ENCODE results near the gene C12orf56.

C12orf56 gene, protein sequence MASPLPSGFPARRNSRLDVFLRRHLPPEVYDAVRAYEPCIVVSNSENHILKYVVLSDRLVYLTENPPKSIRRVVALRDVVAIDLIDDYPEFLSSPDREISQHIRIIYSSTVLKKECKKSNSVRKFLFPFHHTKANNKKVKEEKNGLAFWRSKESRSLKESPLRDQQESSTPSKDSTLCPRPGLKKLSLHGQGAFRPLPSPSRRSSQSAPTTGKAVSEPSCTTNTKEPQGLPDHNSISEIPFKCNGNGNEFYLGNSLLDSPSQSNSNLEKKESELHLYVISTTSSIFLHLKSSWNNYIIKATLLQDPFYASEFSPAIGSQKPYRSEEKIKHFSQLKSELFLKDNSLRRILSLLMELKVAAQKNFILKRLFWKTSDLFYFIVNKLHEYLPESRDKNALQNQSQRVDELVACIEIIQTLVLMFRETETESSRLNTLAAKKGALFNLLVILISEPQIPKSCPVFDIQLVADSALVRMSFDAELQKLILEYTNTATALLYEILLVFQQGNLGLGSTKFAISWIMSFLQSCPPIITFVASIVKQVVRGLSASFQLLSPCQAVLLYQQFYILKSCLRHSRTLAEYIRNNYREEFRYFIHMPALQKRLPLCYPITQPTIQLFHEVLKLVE

GRCh38 chr12:64390275-64390851 lies at the start of gene C12orf56:
Gene C12orf56 (minus strand): TSS chr12:64390758. CDS start chr12:64390565, 193 bp downstream.
- H3K4me3 ChIP-seq (replicated peaks; ENCODE audit: low read depth, low read length): peak within 1 kb of the TSS; percentile 38
- no peak for TF ChIP-seq CTCF (IDR thresholded peaks at IDR 0.05; ENCODE audit: low read length, missing control alignments)
- no peak for DNase-seq (ENCODE audit: low read depth)

DNA sequence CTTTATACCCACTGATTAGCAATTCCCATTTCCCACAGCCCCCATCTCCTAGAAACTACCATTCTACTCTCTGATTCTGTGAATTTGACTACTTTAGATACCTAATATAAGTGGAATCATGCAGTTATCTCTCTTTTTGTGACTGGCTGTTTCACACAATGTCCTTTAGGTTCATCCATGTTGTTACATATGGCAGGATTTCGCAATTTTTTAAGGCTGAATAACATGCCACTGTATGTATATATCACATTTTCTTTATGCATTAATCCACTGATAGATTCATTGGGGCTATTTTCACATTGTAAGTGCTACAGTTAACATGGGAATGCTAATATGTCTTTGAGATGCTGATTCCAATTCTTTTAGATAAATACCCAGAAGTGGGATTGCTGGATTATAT lies 49.5 kb upstream of the C12orf56 start:
- DNase-seq (ENCODE audit: low read depth): no peak
- no peak for TF ChIP-seq CTCF (IDR thresholded peaks at IDR 0.05; ENCODE audit: low read length, missing control alignments)
- no peak overlapping the region for H3K4me3 ChIP-seq (replicated peaks; ENCODE audit: low read depth, low read length)

DNA sequence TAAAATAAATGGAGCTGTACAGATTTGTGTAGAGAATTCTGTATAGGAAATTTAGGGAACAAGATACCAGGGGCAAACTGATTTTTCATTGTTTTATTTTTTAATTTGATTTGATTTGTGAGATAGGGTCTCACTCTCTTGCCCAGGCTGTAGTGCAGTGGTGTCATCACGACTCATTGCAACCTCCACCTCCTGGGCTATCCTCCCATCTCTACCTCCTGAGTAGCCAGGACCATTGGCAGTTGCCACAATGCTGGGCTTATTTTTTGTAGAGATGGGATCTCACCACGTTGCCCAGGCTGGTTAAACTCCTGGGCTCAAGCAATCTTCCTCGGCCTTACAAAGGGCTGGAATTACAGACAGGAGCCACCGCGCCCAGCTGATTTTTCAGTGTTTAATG lies 43.4 kb upstream of the C12orf56 start:
- H3K4me3 ChIP-seq (replicated peaks; ENCODE audit: low read depth, low read length): no peak overlapping the region
- DNase-seq (ENCODE audit: low read depth): no peak
- TF ChIP-seq CTCF (IDR thresholded peaks at IDR 0.05; ENCODE audit: low read length, missing control alignments): no peak

DNA sequence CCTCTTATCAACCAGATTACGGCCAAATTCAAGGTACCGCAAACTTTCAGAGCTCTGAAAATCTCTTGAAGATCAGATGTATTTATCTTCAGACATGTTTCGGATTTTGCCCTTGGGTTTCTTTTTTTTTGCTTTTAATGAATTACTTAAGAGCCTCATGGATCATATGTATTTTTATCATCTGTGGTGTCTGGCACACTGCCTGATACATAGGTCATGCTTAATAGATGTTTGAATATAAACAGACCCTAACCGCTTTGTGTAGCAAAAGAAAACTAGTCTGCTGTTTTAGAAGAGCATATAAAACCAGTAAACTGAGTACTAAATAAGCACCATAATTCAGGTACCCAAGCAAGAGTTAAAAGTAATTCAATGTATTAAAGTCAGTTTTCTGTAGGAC lies 41.2 kb upstream of the C12orf56 start:
- DNase-seq (ENCODE audit: low read depth): no peak
- H3K4me3 ChIP-seq (replicated peaks; ENCODE audit: low read depth, low read length): no peak overlapping the region
- TF ChIP-seq CTCF (IDR thresholded peaks at IDR 0.05; ENCODE audit: low read length, missing control alignments): no peak

GRCh38 chr12:64430886-64431285 lies 40.3 kb upstream of the C12orf56 start:
- no peak for DNase-seq (ENCODE audit: low read depth)
- no peak for TF ChIP-seq CTCF (IDR thresholded peaks at IDR 0.05; ENCODE audit: low read length, missing control alignments)
- no peak overlapping the region for H3K4me3 ChIP-seq (replicated peaks; ENCODE audit: low read depth, low read length)

GRCh38 chr12:64428956-64429355 lies 38.4 kb upstream of the C12orf56 start:
- no peak for TF ChIP-seq CTCF (IDR thresholded peaks at IDR 0.05; ENCODE audit: low read length, missing control alignments)
- DNase-seq (ENCODE audit: low read depth): no peak
- no peak overlapping the region for H3K4me3 ChIP-seq (replicated peaks; ENCODE audit: low read depth, low read length)

Measured in fibroblast of pulmonary artery (primary cell).